Measurements from ENCODE around the gene VIPR2. TPM values are rescaled to one million over a fixed set of nuclear protein-coding genes. Genes with fewer than 3 reads are reported as not detected.

Gene VIPR2
- polyA plus RNA-seq, 3 donors, result not detected

DNA sequence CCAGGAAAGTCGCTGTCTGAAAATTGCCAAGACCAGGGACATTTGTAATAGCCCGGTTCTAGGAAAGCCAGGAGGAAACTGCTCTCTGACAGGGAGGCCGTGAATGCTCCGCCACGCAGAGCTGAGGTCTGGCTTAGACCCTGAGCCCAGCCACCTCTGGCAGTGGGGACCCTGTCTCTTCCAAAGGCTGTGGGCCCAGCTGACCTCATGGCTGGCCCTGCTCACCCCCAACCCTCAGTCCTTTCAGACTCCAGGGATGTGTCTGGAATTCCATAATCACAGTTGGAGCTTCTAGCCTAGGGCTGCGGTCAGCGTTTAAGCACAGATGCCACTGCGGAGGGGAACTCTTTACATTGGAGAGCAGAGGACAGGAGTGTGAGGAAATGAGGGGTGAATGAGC, 6.6 kb upstream of the VIPR2 start:
- Histone ChIP-seq H3K4me2 (replicated peaks; ENCODE audit: extremely low read depth, low read length, poor library complexity, severe bottlenecking) (no peak overlapping the region), H3K27me3 (ENCODE audit: control insufficient read depth in 2 of 2, insufficient read depth in 2 of 2, low read length in 2 of 2) (peaks cover 5 to 12% of the 10 kb centered on the region in 2 donors), H3K36me3 (replicated peaks in 1 of 2; ENCODE audit: control insufficient read depth in 1 of 2, insufficient read depth in 2 of 2, low read length in 2 of 2) (no peaks in the 10 kb centered on the region), H4K20me1 (ENCODE audit: insufficient read depth, low read length) (no peaks in the 10 kb centered on the region), H3K9me3 (replicated peaks in 1 of 2; ENCODE audit: control insufficient read depth in 1 of 2, insufficient read depth in 1 of 2, low read length in 2 of 2) (no peaks in the 10 kb centered on the region), H3K27ac (ENCODE audit: low read depth in 1 of 2, low read length in 2 of 2) (no peak overlapping the region), H3K9ac (ENCODE audit: insufficient read depth, low read length, poor library complexity, severe bottlenecking) (no peak overlapping the region), H3K4me3 (replicated peaks in 1 of 3; ENCODE audit: low read depth in 2 of 3, low read length in 3 of 3) (no peak overlapping the region), H2AFZ (ENCODE audit: insufficient read depth, low read depth, low read length, poor library complexity, severe bottlenecking) (no peak overlapping the region), H3K4me1 (ENCODE audit: control insufficient read depth in 1 of 2, insufficient read depth in 2 of 2, low read length in 2 of 2) (no peaks in the 10 kb centered on the region), H3K79me2 (ENCODE audit: insufficient read depth, low read length) (no peaks in the 10 kb centered on the region)
- Mint-ChIP-seq H3K27me3 (ENCODE audit: low read depth in 3 of 3) (peaks cover 2 to 5% (median 4%) of the 10 kb centered on the region in 3 donors), H3K4me1 (no peaks in the 10 kb centered on the region), H3K4me3 (no peak overlapping the region), H3K27ac (no peak overlapping the region), H3K36me3 (no peaks in the 10 kb centered on the region), H3K9me3 (no peaks in the 10 kb centered on the region)
- TF ChIP-seq, protein P1, sequence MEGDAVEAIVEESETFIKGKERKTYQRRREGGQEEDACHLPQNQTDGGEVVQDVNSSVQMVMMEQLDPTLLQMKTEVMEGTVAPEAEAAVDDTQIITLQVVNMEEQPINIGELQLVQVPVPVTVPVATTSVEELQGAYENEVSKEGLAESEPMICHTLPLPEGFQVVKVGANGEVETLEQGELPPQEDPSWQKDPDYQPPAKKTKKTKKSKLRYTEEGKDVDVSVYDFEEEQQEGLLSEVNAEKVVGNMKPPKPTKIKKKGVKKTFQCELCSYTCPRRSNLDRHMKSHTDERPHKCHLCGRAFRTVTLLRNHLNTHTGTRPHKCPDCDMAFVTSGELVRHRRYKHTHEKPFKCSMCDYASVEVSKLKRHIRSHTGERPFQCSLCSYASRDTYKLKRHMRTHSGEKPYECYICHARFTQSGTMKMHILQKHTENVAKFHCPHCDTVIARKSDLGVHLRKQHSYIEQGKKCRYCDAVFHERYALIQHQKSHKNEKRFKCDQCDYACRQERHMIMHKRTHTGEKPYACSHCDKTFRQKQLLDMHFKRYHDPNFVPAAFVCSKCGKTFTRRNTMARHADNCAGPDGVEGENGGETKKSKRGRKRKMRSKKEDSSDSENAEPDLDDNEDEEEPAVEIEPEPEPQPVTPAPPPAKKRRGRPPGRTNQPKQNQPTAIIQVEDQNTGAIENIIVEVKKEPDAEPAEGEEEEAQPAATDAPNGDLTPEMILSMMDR (IDR thresholded peaks at IDR 0.05), result no peak
- intact Hi-C loops (cut with micrococcal nuclease), result no loop called here
- no peak for DNase-seq
- 87% methylated on average over 8 of the region's 8 CpGs for WGBS (ENCODE audit: insufficient coverage)

DNA sequence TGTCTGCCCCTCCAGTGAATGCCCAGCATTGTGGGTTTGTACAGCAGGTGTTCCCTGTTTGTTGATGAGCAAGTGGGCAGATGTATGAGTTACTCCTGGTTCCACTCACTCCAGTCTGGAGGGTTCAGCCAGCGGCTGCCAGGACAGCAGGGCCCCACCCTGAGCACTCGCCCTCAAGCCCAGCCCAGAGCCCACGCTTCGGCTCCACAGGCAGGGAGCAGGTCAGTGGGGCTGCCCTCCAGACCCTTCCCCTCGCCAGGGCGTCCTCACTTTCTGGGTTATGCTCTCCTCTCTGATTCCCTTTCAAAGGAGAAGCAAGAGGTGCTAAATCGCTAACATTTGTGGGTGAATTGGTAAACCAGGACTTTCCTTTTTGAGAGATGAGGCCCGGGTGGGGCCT, 4.8 kb upstream of the VIPR2 start:
- no peak overlapping the region for H2AFZ ChIP-seq (ENCODE audit: insufficient read depth, low read depth, low read length, poor library complexity, severe bottlenecking)
- peaks cover 19 to 25% of the 10 kb centered on the region in 2 donors for H3K27me3 ChIP-seq (ENCODE audit: control insufficient read depth in 2 of 2, insufficient read depth in 2 of 2, low read length in 2 of 2)
- H3K36me3 ChIP-seq (replicated peaks in 1 of 2; ENCODE audit: control insufficient read depth in 1 of 2, insufficient read depth in 2 of 2, low read length in 2 of 2), result no peaks in the 10 kb centered on the region
- Mint-ChIP-seq H3K36me3 (no peaks in the 10 kb centered on the region), H3K4me1 (peaks cover 3% of the 10 kb centered on the region), H3K4me3 (no peak overlapping the region), H3K27me3 (ENCODE audit: low read depth in 3 of 3) (peaks cover 5 to 13% (median 9%) of the 10 kb centered on the region in 3 donors), H3K27ac (no peak overlapping the region), H3K9me3 (peaks cover 0 to 3% (median 0%) of the 10 kb centered on the region in 7 donors)
- no peaks in the 10 kb centered on the region for H3K9me3 ChIP-seq (replicated peaks in 1 of 2; ENCODE audit: control insufficient read depth in 1 of 2, insufficient read depth in 1 of 2, low read length in 2 of 2)
- no peak for DNase-seq
- TF ChIP-seq, protein P1 (IDR thresholded peaks at IDR 0.05), result no peak
- no peak overlapping the region for H3K4me3 ChIP-seq (replicated peaks in 1 of 3; ENCODE audit: low read depth in 2 of 3, low read length in 3 of 3)
- H3K27ac ChIP-seq (ENCODE audit: low read depth in 1 of 2, low read length in 2 of 2), result no peak overlapping the region
- no peaks in the 10 kb centered on the region for H4K20me1 ChIP-seq (ENCODE audit: insufficient read depth, low read length)
- intact Hi-C loops (cut with micrococcal nuclease), result no loop called here
- 76% methylated on average over 6 of the region's 8 CpGs for WGBS (ENCODE audit: insufficient coverage)
- no peaks in the 10 kb centered on the region for H3K79me2 ChIP-seq (ENCODE audit: insufficient read depth, low read length)
- no peak overlapping the region for H3K4me2 ChIP-seq (replicated peaks; ENCODE audit: extremely low read depth, low read length, poor library complexity, severe bottlenecking)
- no peak overlapping the region for H3K9ac ChIP-seq (ENCODE audit: insufficient read depth, low read length, poor library complexity, severe bottlenecking)
- H3K4me1 ChIP-seq (ENCODE audit: control insufficient read depth in 1 of 2, insufficient read depth in 2 of 2, low read length in 2 of 2), result no peaks in the 10 kb centered on the region

All from CD14-positive monocyte (primary cell).